A549 (cell line): ENCODE measurements around the gene CDK18. TPM values are rescaled to one million over a fixed set of nuclear protein-coding genes. Genes with fewer than 3 reads are reported as not detected.

Experiments used
- ATAC-seq, 2 experiments: fragments of 200-7000 bp in 1 of 2; fragments of >200 bp in 1 of 2; cut with Nextera tagmentation in 1 of 2; cut with Tn5 transposase in 1 of 2; 3 replicates each; pipeline versions ENCODE4 v1.8.0 to v1.9.1; 2018 to 2020; ENCODE audit warnings: mild to moderate bottlenecking in 1 of 2, moderate library complexity in 1 of 2
- CTCF ChIA-PET: fragments of 300-600 bp; sonication (Branson Sonifier 250); formaldehyde crosslinking; extraction: SDS; loops from one replicate; lab custom pipeline; 2021; ENCODE audit warnings: antibody characterized with exemption, inconsistent platforms; lab: Yijun Ruan, JAX
- POLR2A ChIA-PET: fragments of 350-600 bp; formaldehyde crosslinking; extraction: SDS; loops from one replicate; lab custom pipeline; 2021; ENCODE audit warnings: antibody characterized with exemption, inconsistent platforms; lab: Yijun Ruan, JAX
- DNase-seq, 2 experiments: peaks; one replicate each; pipeline versions ENCODE4 v3.0.0 to v3.0.0-alpha.2; 2011 to 2016; ENCODE audit warnings: low read depth in 1 of 2, low spot score in 1 of 2
- FAIRE-seq: peaks from 2 replicates; lab custom pipeline; 2011; peaks lifted over from hg19 to GRCh38; lab: Jason Lieb, UNC
- H3K27ac ChIP-seq, 2 experiments: fragments of >200 bp; sonication (Bioruptor Twin); formaldehyde crosslinking; 3 replicates each; pipeline ENCODE4 v1.5.1; 2016 to 2017
- H3K4me1 ChIP-seq: fragments of >200 bp; sonication (Bioruptor Twin); formaldehyde crosslinking; 3 replicates; pipeline ENCODE4 v1.6.1; 2016
- H3K4me2 ChIP-seq: fragments of >200 bp; sonication (Bioruptor Twin); formaldehyde crosslinking; 3 replicates; pipeline ENCODE4 v1.6.1; 2016
- H3K4me3 ChIP-seq: fragments of >200 bp; sonication (Bioruptor Twin); formaldehyde crosslinking; 3 replicates; pipeline ENCODE4 v1.5.1; 2016
- H3K9me3 ChIP-seq: fragments of >200 bp; sonication (Bioruptor Twin); formaldehyde crosslinking; 3 replicates; pipeline ENCODE4 v1.6.1; 2016
- CBX8 ChIP-seq: fragments of 200-600 bp; sonication (generic); IDR thresholded peaks from 2 replicates; pipeline ENCODE4 v1.6.1; 2016
- CEBPB ChIP-seq, 2 experiments: fragments of >200 bp in 1 of 2; sonication (Bioruptor Twin) in 1 of 2; formaldehyde crosslinking in 1 of 2; IDR thresholded peaks; 2 replicates each; pipeline ENCODE4 v1.6.1; 2012 to 2016
- CHD2 ChIP-seq: fragments of 150-350 bp; IDR thresholded peaks from 2 replicates; pipeline ENCODE4 v1.6.1; 2014; ENCODE audit warnings: low read length; ENCODE audit not compliant: partially characterized antibody
- EHMT2 ChIP-seq: fragments of 200-600 bp; sonication (generic); IDR thresholded peaks from 2 replicates; pipeline ENCODE4 v1.6.1; 2016; ENCODE audit warnings: antibody characterized with exemption, low read depth, mild to moderate bottlenecking, moderate library complexity
- FOXS1 ChIP-seq: fragments of 250-450 bp; sonication (Bioruptor Pico); IDR thresholded peaks from 2 replicates; pipeline ENCODE4 v1.5.0; 2020; ENCODE audit warnings: mild to moderate bottlenecking, moderate library complexity
- HOXA7 ChIP-seq: fragments of 250-450 bp; sonication (Bioruptor Pico); IDR thresholded peaks from 2 replicates; pipeline ENCODE4 v1.5.0; 2020; ENCODE audit warnings: mild to moderate bottlenecking, moderate library complexity
- JUN ChIP-seq, 2 experiments: fragments of >200 bp; sonication (Bioruptor Twin); formaldehyde crosslinking; IDR thresholded peaks; 2 replicates in 1 of 2; 3 replicates in 1 of 2; pipeline ENCODE4 v1.6.1; 2016 to 2017
- MAZ ChIP-seq: fragments of 150-350 bp; IDR thresholded peaks from 2 replicates; pipeline ENCODE4 v1.6.1; 2014; ENCODE audit warnings: antibody characterized with exemption, low read depth, low read length, borderline replicate concordance
- POLR2AphosphoS2 ChIP-seq: conservative IDR thresholded peaks from 2 replicates; pipeline ENCODE4 v1.6.1; 2012; ENCODE audit warnings: low read length, improper control_type of control experiment, inconsistent platforms
- RFX5 ChIP-seq: fragments of 450-650 bp; IDR thresholded peaks from 2 replicates; pipeline ENCODE4 v1.7.1; 2014; ENCODE audit warnings: antibody characterized with exemption, mild to moderate bottlenecking, moderate library complexity
- TP53 ChIP-seq: fragments of 250-450 bp; sonication (Bioruptor Pico); IDR thresholded peaks from 2 replicates; pipeline ENCODE4 v1.5.0; 2021; ENCODE audit warnings: mild to moderate bottlenecking, moderate library complexity
- WGBS: methylation state at CpG from one replicate; pipeline ENCODE4 v1.1.6; 2017; ENCODE audit errors: missing lambda C conversion rate; 5-methylcytosine and 5-hydroxymethylcytosine counted together
- polyA plus RNA-seq, 4 experiments: library from polyadenylated mRNA; depleted of rRNA in 3 of 4; stranded (reverse); fragments of >200 nt; fragmentation: RNase III in 1 of 4; extraction: RNeasy Plus Mini Kit Qiagen cat#74134 plus additional on column Dnase treatment in 1 of 4; gene quantifications; 2 replicates in 3 of 4; 3 replicates in 1 of 4; pipeline ENCODE4 v1.2.3, GENCODE V29; 2011 to 2017
- TF ChIP-seq, protein P1 (sequence below): IDR thresholded peaks from 2 replicates; pipeline ENCODE4 v1.6.1; 2012
- TF ChIP-seq, protein P2 (sequence below): IDR thresholded peaks from 2 replicates; pipeline ENCODE4 v1.6.1; 2012; ENCODE audit warnings: low read depth, borderline replicate concordance
- TF ChIP-seq, protein P3 (sequence below): fragments of 200-600 bp; sonication (generic); IDR thresholded peaks from 2 replicates; pipeline ENCODE4 v1.6.1; 2016; ENCODE audit warnings: antibody characterized with exemption, mild to moderate bottlenecking, moderate library complexity
- TF ChIP-seq, protein P4 (sequence below): fragments of >200 bp; sonication (Bioruptor Twin); formaldehyde crosslinking; IDR thresholded peaks from 3 replicates; pipeline ENCODE4 v1.5.1; 2016
- TF ChIP-seq, protein P5 (sequence below): fragments of 250-450 bp; sonication (Bioruptor Pico); IDR thresholded peaks from 2 replicates; pipeline ENCODE4 v1.5.0; 2021; ENCODE audit warnings: mild to moderate bottlenecking, moderate library complexity, borderline replicate concordance

Gene CDK18
- polyA plus RNA-seq, 2 of the 4 experiments (the other 2 are of a cell fraction), result 0.75 to 2.0 TPM

DNA sequence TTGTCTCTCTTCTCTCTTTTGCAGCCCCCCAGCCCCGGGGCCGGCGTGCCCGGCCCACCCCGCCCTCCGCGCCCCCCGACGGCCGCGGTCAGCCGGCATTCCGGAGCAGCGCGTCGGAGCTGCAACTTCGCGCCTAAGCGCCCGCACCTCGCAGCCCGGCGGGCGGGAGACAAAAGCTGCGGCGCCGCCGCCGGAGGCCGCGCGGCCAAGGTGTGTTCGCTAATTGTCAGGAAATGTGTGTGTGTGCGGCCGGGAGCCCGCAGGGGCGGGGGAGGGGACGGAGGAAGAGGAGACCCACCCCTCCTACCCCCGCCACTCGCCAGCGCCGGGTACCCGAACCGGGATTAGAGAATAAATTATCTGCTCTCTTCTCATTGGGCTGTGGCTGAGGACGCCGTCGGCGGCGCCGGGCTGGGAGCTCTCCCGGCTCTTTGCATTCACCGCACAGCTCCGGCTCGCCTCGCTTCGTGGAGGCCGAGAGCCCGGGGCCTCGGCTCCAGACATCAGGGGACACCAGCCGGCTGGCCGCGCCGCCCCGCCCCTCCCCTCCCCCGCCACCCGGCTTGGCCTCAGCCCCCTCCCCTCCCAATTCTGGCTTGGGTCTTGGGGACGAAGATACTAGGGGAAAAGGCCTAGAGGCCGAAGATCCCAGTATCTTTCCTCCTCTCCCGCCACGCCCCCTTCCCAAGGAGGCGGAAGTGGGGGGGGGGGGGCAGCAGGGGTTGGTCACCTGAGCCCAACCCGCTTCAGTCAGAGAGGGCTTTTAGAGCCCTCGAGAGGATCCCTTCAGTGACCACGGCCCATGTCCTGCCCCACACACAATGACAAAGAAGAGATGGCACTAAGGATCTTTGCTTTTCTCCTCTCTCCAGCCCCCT is 47.4 kb upstream of the CDK18 start:
- ATAC-seq (peak in 1 of 2 experiments; percentile 56; a peak in 3 of 6 replicates), FAIRE-seq (no peak), DNase-seq (no peak)
- CTCF ChIA-PET, result interaction anchor here (1.0 to 9.6 kb wide), 9 partner anchors 8 to 103 kb away, joined by 3 to 63 read pairs (median 5); no protein-coding TSS in a partner anchor
- Histone ChIP-seq H3K27ac (no peak overlapping the region), H3K4me3 (peak overlapping the region; percentile 45), H3K9me3 (no peaks in the 10 kb centered on the region), H3K4me1 (peaks cover 15% of the 10 kb centered on the region), H3K4me2 (peak overlapping the region; percentile 90)
- POLR2A ChIA-PET, result no interaction called here
- WGBS, result 30% methylated on average over 6 of the region's 74 CpGs
- no peak for TF ChIP-seq POLR2AphosphoS2
- no peak for TF ChIP-seq RFX5
- TF ChIP-seq, protein P1, sequence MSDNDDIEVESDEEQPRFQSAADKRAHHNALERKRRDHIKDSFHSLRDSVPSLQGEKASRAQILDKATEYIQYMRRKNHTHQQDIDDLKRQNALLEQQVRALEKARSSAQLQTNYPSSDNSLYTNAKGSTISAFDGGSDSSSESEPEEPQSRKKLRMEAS, result peak; percentile 12; the same call in 1 of the 2 replicates
- TF ChIP-seq, protein P2, sequence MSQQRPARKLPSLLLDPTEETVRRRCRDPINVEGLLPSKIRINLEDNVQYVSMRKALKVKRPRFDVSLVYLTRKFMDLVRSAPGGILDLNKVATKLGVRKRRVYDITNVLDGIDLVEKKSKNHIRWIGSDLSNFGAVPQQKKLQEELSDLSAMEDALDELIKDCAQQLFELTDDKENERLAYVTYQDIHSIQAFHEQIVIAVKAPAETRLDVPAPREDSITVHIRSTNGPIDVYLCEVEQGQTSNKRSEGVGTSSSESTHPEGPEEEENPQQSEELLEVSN, result peak; percentile 75

DNA sequence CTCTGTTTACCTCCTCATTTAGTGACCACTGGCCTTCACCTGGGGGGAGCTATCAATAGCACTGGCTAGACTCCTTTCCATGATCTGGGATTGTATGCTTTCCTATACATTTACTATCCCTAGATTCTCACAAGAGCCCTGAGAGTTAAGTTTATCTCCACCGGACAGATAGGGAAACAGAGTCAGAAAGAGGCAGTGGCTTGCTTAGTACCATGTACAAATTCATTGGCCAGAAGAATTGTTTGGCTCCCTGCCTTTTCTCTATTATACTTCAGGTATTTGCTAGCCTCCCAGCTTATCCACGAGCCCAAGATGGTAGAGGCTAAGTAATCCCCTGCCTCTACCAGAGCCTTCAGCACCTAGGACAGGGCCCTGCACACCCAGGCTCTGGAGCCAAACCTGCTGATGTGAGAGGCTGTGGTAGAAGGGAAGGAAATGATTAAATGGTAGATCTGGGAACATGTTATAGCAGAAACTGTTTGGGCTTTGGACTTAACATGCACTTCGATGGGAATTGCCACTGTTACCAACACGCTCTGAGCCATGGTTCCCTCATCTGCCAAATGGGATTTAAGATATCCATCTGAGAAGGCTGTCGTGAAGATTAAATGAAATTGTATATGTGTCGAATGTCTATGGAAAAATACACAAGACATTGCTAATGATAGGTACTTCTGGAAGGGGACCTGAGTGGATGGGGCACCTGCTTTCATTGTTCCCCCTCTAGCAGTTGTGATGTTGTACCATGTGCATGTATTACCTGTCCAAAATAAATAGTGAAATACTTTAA is 45.5 kb upstream of the CDK18 start:
- ChIA-PET POLR2A (no interaction called here), CTCF (interaction anchor here (0.7 to 9.6 kb wide), 4 partner anchors 11 to 29 kb away, joined by 4 to 63 read pairs (median 13); no protein-coding TSS in a partner anchor)
- no peak overlapping the region for H3K4me2 ChIP-seq
- peak in 1 of 2 experiments; percentile 43 for DNase-seq
- no peak overlapping the region for H3K27ac ChIP-seq
- H3K9me3 ChIP-seq, result no peaks in the 10 kb centered on the region
- 42% methylated on average over 6 of the region's 6 CpGs for WGBS
- no peak for FAIRE-seq
- TF ChIP-seq, protein P3, sequence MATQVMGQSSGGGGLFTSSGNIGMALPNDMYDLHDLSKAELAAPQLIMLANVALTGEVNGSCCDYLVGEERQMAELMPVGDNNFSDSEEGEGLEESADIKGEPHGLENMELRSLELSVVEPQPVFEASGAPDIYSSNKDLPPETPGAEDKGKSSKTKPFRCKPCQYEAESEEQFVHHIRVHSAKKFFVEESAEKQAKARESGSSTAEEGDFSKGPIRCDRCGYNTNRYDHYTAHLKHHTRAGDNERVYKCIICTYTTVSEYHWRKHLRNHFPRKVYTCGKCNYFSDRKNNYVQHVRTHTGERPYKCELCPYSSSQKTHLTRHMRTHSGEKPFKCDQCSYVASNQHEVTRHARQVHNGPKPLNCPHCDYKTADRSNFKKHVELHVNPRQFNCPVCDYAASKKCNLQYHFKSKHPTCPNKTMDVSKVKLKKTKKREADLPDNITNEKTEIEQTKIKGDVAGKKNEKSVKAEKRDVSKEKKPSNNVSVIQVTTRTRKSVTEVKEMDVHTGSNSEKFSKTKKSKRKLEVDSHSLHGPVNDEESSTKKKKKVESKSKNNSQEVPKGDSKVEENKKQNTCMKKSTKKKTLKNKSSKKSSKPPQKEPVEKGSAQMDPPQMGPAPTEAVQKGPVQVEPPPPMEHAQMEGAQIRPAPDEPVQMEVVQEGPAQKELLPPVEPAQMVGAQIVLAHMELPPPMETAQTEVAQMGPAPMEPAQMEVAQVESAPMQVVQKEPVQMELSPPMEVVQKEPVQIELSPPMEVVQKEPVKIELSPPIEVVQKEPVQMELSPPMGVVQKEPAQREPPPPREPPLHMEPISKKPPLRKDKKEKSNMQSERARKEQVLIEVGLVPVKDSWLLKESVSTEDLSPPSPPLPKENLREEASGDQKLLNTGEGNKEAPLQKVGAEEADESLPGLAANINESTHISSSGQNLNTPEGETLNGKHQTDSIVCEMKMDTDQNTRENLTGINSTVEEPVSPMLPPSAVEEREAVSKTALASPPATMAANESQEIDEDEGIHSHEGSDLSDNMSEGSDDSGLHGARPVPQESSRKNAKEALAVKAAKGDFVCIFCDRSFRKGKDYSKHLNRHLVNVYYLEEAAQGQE, result peak; percentile 93
- TF ChIP-seq CBX8, result no peak
- 0 out of 2 replicates have a peak, but pooled peaks have one; percentile 69 for TF ChIP-seq EHMT2
- TF ChIP-seq FOXS1 (CRISPR knock-in tag), result 0 out of 2 replicates have a peak, but pooled peaks have one; percentile 38
- H3K4me3 ChIP-seq, result no peak overlapping the region
- peaks cover 15% of the 10 kb centered on the region for H3K4me1 ChIP-seq
- ATAC-seq, result peak; percentile 60 to 68; a peak in 5 of 6 replicates

DNA sequence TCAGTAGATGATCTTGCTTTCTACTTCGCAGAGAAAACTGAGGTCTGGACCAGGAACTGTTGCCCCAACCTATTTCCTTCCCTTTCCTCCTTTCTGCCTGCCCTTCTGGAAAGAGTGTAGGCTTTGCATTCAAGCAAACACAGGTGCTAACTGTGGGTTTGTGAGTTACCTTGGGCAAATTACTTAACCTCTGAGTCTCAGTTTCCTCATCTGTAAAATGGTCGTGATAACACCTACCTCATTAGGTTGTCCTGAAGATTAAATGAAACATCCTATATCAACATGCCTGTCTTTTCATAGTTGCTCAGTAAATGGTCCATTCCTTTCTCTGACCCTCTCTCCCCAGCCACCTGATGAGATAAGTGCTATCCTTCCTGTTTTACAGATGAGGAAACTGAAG is 39.1 kb upstream of the CDK18 start:
- H3K4me1 ChIP-seq, result no peaks in the 10 kb centered on the region
- TF ChIP-seq MAZ, result no peak
- TF ChIP-seq, protein P1, result no peak
- TF ChIP-seq HOXA7, result no peak
- TF ChIP-seq, protein P4, sequence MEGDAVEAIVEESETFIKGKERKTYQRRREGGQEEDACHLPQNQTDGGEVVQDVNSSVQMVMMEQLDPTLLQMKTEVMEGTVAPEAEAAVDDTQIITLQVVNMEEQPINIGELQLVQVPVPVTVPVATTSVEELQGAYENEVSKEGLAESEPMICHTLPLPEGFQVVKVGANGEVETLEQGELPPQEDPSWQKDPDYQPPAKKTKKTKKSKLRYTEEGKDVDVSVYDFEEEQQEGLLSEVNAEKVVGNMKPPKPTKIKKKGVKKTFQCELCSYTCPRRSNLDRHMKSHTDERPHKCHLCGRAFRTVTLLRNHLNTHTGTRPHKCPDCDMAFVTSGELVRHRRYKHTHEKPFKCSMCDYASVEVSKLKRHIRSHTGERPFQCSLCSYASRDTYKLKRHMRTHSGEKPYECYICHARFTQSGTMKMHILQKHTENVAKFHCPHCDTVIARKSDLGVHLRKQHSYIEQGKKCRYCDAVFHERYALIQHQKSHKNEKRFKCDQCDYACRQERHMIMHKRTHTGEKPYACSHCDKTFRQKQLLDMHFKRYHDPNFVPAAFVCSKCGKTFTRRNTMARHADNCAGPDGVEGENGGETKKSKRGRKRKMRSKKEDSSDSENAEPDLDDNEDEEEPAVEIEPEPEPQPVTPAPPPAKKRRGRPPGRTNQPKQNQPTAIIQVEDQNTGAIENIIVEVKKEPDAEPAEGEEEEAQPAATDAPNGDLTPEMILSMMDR, result no peak
- TF ChIP-seq TP53 (CRISPR knock-in tag), result no peak
- TF ChIP-seq, protein P5, sequence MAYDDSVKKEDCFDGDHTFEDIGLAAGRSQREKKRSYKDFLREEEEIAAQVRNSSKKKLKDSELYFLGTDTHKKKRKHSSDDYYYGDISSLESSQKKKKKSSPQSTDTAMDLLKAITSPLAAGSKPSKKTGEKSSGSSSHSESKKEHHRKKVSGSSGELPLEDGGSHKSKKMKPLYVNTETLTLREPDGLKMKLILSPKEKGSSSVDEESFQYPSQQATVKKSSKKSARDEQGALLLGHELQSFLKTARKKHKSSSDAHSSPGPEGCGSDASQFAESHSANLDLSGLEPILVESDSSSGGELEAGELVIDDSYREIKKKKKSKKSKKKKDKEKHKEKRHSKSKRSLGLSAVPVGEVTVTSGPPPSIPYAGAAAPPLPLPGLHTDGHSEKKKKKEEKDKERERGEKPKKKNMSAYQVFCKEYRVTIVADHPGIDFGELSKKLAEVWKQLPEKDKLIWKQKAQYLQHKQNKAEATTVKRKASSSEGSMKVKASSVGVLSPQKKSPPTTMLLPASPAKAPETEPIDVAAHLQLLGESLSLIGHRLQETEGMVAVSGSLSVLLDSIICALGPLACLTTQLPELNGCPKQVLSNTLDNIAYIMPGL, result no peak
- TF ChIP-seq CEBPB (IDR thresholded peaks at IDR 0.05), result no peak
- no peak for TF ChIP-seq CHD2
- no peak for TF ChIP-seq JUN (IDR thresholded peaks at IDR 0.05)
- TF ChIP-seq, all 56 proteins: peak for 0
- Histone ChIP-seq H3K4me3 (no peak overlapping the region), H3K27ac (no peak overlapping the region), H3K9me3 (no peaks in the 10 kb centered on the region), H3K4me2 (no peak overlapping the region)
- ChIA-PET CTCF (no interaction called here), POLR2A (no interaction called here)
- DNase-seq, result no peak
- WGBS, result 24% methylated on average over 2 of the region's 2 CpGs
- no peak for FAIRE-seq
- ATAC-seq, result no peak
